ENCODE measurements around the gene SGIP1.
"Not testable (repeated sequence)": the region's sequence is repeated elsewhere in the genome, so short reads cannot be mapped to it uniquely, and the experiment has no call there.

GRCh38 chr1:66785800-66786199, 251.8 kb downstream of the SGIP1 start:
- not testable (repeated sequence) for TF ChIP-seq CTCF, POLR2A, POLR2AphosphoS5, EP300 (IDR thresholded peaks at IDR 0.05)

Measured in sigmoid colon (tissue), 4 donors.